Vagina (tissue), 2 donors: ENCODE results near the gene ZFP57. TPM values are rescaled to one million over a fixed set of nuclear protein-coding genes. Genes with fewer than 3 reads are reported as not detected.

Experiments used
- DNase-seq, 2 donors: peaks; one replicate each; pipeline ENCODE4 v3.0.0-alpha.2; 2017; ENCODE audit errors: extremely low spot score in 2 of 2
- H3K27ac ChIP-seq: fragments of 200-600 bp; sonication (generic); one replicate; pipeline ENCODE4 v1.5.1; 2019
- H3K27me3 ChIP-seq: fragments of 200-600 bp; sonication (generic); one replicate; pipeline ENCODE4 v1.5.1; 2019
- H3K36me3 ChIP-seq, 2 donors: fragments of 200-600 bp; sonication (generic); one replicate each; pipeline ENCODE4 v1.5.1; 2017 to 2019
- H3K4me1 ChIP-seq: fragments of 200-600 bp; sonication (generic); one replicate; pipeline ENCODE4 v1.5.1; 2019
- H3K4me3 ChIP-seq, 2 donors: fragments of 200-600 bp; sonication (generic); 1 replicate in 1 of 2; 2 replicates in 1 of 2; pipeline ENCODE4 v1.5.1; 2016 to 2019
- H3K9me3 ChIP-seq: fragments of 200-600 bp; sonication (generic); one replicate; pipeline ENCODE4 v1.5.1; 2019
- POLR2A ChIP-seq, 2 donors: fragments of 450-650 bp; IDR thresholded peaks; one replicate each; pipeline ENCODE4 v1.6.1; 2017; ENCODE audit warnings: antibody characterized with exemption in 2 of 2, mild to moderate bottlenecking in 2 of 2, moderate library complexity in 2 of 2
- POLR2AphosphoS5 ChIP-seq, 2 donors: sonication (generic); formaldehyde crosslinking; IDR thresholded peaks; one replicate each; pipeline ENCODE4 v1.9.0; 2017; ENCODE audit warnings: antibody characterized with exemption in 2 of 2, mild to moderate bottlenecking in 2 of 2, low read depth in 1 of 2; ENCODE audit not compliant: insufficient read depth in 1 of 2
- intact Hi-C: fragments of 100-400 bp; cut with DNase I; formaldehyde crosslinking; loops from one replicate; pipeline ENCODE4 v1.15.1; 2023
- total RNA-seq: library from RNA; depleted of rRNA; stranded (reverse); fragments of >200 nt; gene quantifications from one replicate; pipeline ENCODE4 v1.2.3, GENCODE V29; 2016
- TF ChIP-seq, protein P1 (sequence below), 3 experiments: fragments of 450-650 bp in 2 of 3; fragments of 200-600 bp in 1 of 3; sonication (generic) in 1 of 3; IDR thresholded peaks; one replicate each; pipeline ENCODE4 v1.5.1; 2017 to 2019; ENCODE audit warnings: antibody characterized with exemption in 3 of 3, mild to moderate bottlenecking in 2 of 3, moderate library complexity in 2 of 3

ZFP57 gene
- total RNA-seq = 3.7 TPM

GRCh38 chr6:29680904-29681303 lies at the start of gene ZFP57:
Gene ZFP57, minus strand, starts transcription at chr6:29681152. Its CDS starts 4,149 bp downstream, at chr6:29677003.
- Histone ChIP-seq H3K27me3 (no peaks in the 10 kb centered on the region), H3K9me3 (no peaks in the 10 kb centered on the region), H3K27ac (no peak within 1 kb of the TSS), H3K36me3 (no peaks in the 10 kb centered on the region), H3K4me3 (no peak within 1 kb of the TSS), H3K4me1 (no peaks in the 10 kb centered on the region)
- intact Hi-C loops = no loop called here
- no peak for DNase-seq
- no peak for TF ChIP-seq POLR2AphosphoS5 (IDR thresholded peaks at IDR 0.05; ENCODE audit: insufficient read depth in 1 of 2, low read depth in 1 of 2)
- TF ChIP-seq, protein P1, sequence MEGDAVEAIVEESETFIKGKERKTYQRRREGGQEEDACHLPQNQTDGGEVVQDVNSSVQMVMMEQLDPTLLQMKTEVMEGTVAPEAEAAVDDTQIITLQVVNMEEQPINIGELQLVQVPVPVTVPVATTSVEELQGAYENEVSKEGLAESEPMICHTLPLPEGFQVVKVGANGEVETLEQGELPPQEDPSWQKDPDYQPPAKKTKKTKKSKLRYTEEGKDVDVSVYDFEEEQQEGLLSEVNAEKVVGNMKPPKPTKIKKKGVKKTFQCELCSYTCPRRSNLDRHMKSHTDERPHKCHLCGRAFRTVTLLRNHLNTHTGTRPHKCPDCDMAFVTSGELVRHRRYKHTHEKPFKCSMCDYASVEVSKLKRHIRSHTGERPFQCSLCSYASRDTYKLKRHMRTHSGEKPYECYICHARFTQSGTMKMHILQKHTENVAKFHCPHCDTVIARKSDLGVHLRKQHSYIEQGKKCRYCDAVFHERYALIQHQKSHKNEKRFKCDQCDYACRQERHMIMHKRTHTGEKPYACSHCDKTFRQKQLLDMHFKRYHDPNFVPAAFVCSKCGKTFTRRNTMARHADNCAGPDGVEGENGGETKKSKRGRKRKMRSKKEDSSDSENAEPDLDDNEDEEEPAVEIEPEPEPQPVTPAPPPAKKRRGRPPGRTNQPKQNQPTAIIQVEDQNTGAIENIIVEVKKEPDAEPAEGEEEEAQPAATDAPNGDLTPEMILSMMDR (IDR thresholded peaks at IDR 0.05) = no peak
- TF ChIP-seq POLR2A (IDR thresholded peaks at IDR 0.05) = no peak

GRCh38 chr6:29730575-29731126 lies 49.7 kb upstream of the ZFP57 start:
- intact Hi-C loops = no loop called here
- TF ChIP-seq POLR2AphosphoS5 (IDR thresholded peaks at IDR 0.05; ENCODE audit: insufficient read depth in 1 of 2, low read depth in 1 of 2) (no peak), POLR2A (IDR thresholded peaks at IDR 0.05) (no peak)
- TF ChIP-seq, protein P1 (IDR thresholded peaks at IDR 0.05) = no peak

DNA sequence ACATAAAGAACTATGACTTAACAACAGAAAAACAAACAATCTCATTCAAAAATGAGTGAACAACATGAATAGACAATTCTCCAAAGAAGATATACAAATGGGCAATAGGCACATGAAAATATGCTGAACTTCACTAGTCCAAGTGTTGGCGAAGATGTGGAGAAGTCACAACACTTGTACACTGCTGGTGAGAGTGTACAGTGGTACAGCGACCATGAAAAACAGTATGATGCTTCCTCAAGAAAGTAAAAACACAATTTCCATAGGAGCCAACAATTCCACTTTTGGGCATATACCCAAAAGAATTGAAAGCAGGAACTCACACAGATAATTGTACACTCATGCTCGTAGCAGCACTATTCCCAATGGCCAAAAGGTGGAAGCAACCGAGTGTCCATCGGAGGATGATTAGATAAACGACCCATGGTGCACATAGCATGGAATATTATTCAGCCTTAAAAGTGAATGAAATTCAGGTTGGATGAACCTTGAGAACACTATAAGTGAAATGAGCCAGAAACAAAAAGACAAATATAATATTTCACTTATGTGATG lies 48.9 kb upstream of the ZFP57 start:
- intact Hi-C loops = no loop called here
- no peaks in the 10 kb centered on the region for H3K27me3 ChIP-seq

More at GRCh38 chr6:29730575-29731126, 49.7 kb upstream of the ZFP57 start:
- no peak overlapping the region for H3K27ac ChIP-seq
- no peak for DNase-seq
- no peaks in the 10 kb centered on the region for H3K9me3 ChIP-seq
- peaks cover 0 to 14% of the 10 kb centered on the region in 2 donors for H3K36me3 ChIP-seq
- H3K4me1 ChIP-seq = peaks cover 5% of the 10 kb centered on the region
- H3K27me3 ChIP-seq = no peaks in the 10 kb centered on the region
- H3K4me3 ChIP-seq = no peak overlapping the region

GRCh38 chr6:29728875-29729270 lies 47.9 kb upstream of the ZFP57 start:
- Histone ChIP-seq H3K27me3 (no peaks in the 10 kb centered on the region), H3K4me3 (no peak overlapping the region), H3K9me3 (no peaks in the 10 kb centered on the region), H3K36me3 (peaks cover 0 to 17% of the 10 kb centered on the region in 2 donors), H3K27ac (no peak overlapping the region), H3K4me1 (peaks cover 19% of the 10 kb centered on the region)
- intact Hi-C loops = no loop called here
- TF ChIP-seq, protein P1 (IDR thresholded peaks at IDR 0.05) = no peak
- TF ChIP-seq POLR2A (IDR thresholded peaks at IDR 0.05) (no peak), POLR2AphosphoS5 (IDR thresholded peaks at IDR 0.05; ENCODE audit: insufficient read depth in 1 of 2, low read depth in 1 of 2) (no peak)
- DNase-seq = no peak

More for the DNA sequence above, 48.9 kb upstream of the ZFP57 start:
- Histone ChIP-seq H3K27ac (no peak overlapping the region), H3K9me3 (no peaks in the 10 kb centered on the region), H3K4me3 (no peak overlapping the region), H3K4me1 (peaks cover 13% of the 10 kb centered on the region), H3K36me3 (peaks cover 0 to 17% of the 10 kb centered on the region in 2 donors)
- TF ChIP-seq POLR2A (IDR thresholded peaks at IDR 0.05) (no peak), POLR2AphosphoS5 (IDR thresholded peaks at IDR 0.05; ENCODE audit: insufficient read depth in 1 of 2, low read depth in 1 of 2) (no peak)
- TF ChIP-seq, protein P1 (IDR thresholded peaks at IDR 0.05) = no peak
- no peak for DNase-seq
